PC-3 (cell line): ENCODE measurements around the gene KCNK13. TPM values are rescaled to one million over a fixed set of nuclear protein-coding genes. Genes with fewer than 3 reads are reported as not detected.
"Not testable (repeated sequence)": the region's sequence is repeated elsewhere in the genome, so short reads cannot be mapped to it uniquely, and the experiment has no call there.

Source experiments
- ATAC-seq: fragments of 200-7000 bp; cut with Tn5 transposase; 2 replicates; pipeline ENCODE4 v1.9.1; 2020; ENCODE audit warnings: mild to moderate bottlenecking, moderate library complexity
- BruUV-seq: library from RNA; stranded (reverse); fragments of 400-500 nt; replicated peaks from 2 replicates; lab custom pipeline; 2021; lab: Mats Ljungman, UMichigan
- CTCF ChIA-PET: fragments of 300-600 bp; sonication (Branson Sonifier 250); formaldehyde crosslinking; loops from one replicate; lab custom pipeline; 2022; ENCODE audit warnings: antibody characterized with exemption; lab: Charles Lee
- POLR2A ChIA-PET: fragments of 300-600 bp; sonication (Branson Sonifier 250); formaldehyde crosslinking; loops from one replicate; lab custom pipeline; 2022; ENCODE audit warnings: antibody characterized with exemption; ENCODE audit not compliant: unreplicated experiment; lab: Charles Lee
- DNase-seq: peaks from one replicate; pipeline ENCODE4 v3.0.0-alpha.2; 2015
- H2AFZ ChIP-seq: fragments of 300-600 bp; sonication (generic); 2 replicates; pipeline ENCODE4 v1.6.0; 2016; ENCODE audit warnings: antibody characterized with exemption, low read length
- H3F3A ChIP-seq: fragments of 300-600 bp; sonication (generic); one replicate; pipeline ENCODE4 v1.6.0; 2017; ENCODE audit warnings: antibody characterized with exemption, low read length, control low read depth, mild to moderate bottlenecking; ENCODE audit not compliant: unreplicated experiment
- H3K27ac ChIP-seq: fragments of 300-600 bp; sonication (generic); 2 replicates; pipeline ENCODE4 v1.5.1; 2016; ENCODE audit warnings: mild to moderate bottlenecking, low read length
- H3K27me3 ChIP-seq: fragments of 300-600 bp; sonication (generic); 2 replicates; pipeline ENCODE4 v1.6.1; 2016; ENCODE audit warnings: low read length, mixed read lengths
- H3K36me3 ChIP-seq: fragments of 300-600 bp; sonication (generic); 2 replicates; pipeline ENCODE4 v1.6.1; 2016; ENCODE audit warnings: low read depth, mixed run types, low read length, mixed read lengths
- H3K4me1 ChIP-seq: fragments of 300-600 bp; sonication (generic); 2 replicates; pipeline ENCODE4 v1.5.1; 2016; ENCODE audit warnings: low read length; ENCODE audit not compliant: insufficient read depth
- H3K4me2 ChIP-seq: fragments of 300-600 bp; sonication (generic); 2 replicates; pipeline ENCODE4 v1.6.0; 2016; ENCODE audit warnings: low read length
- H3K4me3 ChIP-seq: fragments of 300-600 bp; sonication (generic); 2 replicates; pipeline ENCODE4 v1.5.1; 2016; ENCODE audit warnings: mild to moderate bottlenecking, low read length, mixed read lengths
- H3K79me2 ChIP-seq: fragments of 300-600 bp; sonication (generic); 2 replicates; pipeline ENCODE4 v1.6.1; 2017; ENCODE audit warnings: low read length, mixed read lengths
- H3K9ac ChIP-seq: fragments of 300-600 bp; sonication (generic); 2 replicates; pipeline ENCODE4 v1.6.0; 2016; ENCODE audit warnings: mild to moderate bottlenecking, low read length
- H3K9me2 ChIP-seq: fragments of 300-600 bp; sonication (generic); replicated peaks from 2 replicates; pipeline ENCODE4 v1.6.1; 2016; ENCODE audit warnings: mixed run types, low read length, mixed read lengths
- H3K9me3 ChIP-seq: fragments of 300-600 bp; sonication (generic); 2 replicates; pipeline ENCODE4 v1.6.1; 2016; ENCODE audit warnings: low read length, mixed read lengths
- H4K20me1 ChIP-seq: fragments of 300-600 bp; sonication (generic); 2 replicates; pipeline ENCODE4 v1.6.1; 2016; ENCODE audit warnings: low read length, mixed read lengths
- EZH2 ChIP-seq: fragments of 300-600 bp; sonication (generic); IDR thresholded peaks from one replicate; pipeline ENCODE4 v1.6.1; 2017; ENCODE audit warnings: antibody characterized with exemption, mild to moderate bottlenecking, low read length; ENCODE audit not compliant: unreplicated experiment
- EZH2phosphoT487 ChIP-seq: fragments of 300-600 bp; sonication (generic); IDR thresholded peaks from 2 replicates; pipeline ENCODE4 v1.6.1; 2018; ENCODE audit warnings: mild to moderate bottlenecking, antibody characterized with exemption, low read length, borderline replicate concordance
- intact Hi-C: fragments of 100-400 bp; cut with micrococcal nuclease; formaldehyde crosslinking; loops from 2 replicates; pipeline ENCODE4 v1.9.0; 2023
- total RNA-seq: library from RNA; depleted of rRNA; stranded (reverse); fragments of >200 nt; gene quantifications from 2 replicates; pipeline ENCODE4 v1.2.3, GENCODE V29; 2014
- TF ChIP-seq, protein P1 (sequence below): fragments of 300-600 bp; sonication (generic); conservative IDR thresholded peaks from 2 replicates; pipeline ENCODE4 v1.5.1; 2017; ENCODE audit warnings: antibody characterized with exemption, low read depth, mild to moderate bottlenecking, low read length

KCNK13 gene
- total RNA-seq, 1 experiment from 2014 or later = 0.58 TPM

DNA sequence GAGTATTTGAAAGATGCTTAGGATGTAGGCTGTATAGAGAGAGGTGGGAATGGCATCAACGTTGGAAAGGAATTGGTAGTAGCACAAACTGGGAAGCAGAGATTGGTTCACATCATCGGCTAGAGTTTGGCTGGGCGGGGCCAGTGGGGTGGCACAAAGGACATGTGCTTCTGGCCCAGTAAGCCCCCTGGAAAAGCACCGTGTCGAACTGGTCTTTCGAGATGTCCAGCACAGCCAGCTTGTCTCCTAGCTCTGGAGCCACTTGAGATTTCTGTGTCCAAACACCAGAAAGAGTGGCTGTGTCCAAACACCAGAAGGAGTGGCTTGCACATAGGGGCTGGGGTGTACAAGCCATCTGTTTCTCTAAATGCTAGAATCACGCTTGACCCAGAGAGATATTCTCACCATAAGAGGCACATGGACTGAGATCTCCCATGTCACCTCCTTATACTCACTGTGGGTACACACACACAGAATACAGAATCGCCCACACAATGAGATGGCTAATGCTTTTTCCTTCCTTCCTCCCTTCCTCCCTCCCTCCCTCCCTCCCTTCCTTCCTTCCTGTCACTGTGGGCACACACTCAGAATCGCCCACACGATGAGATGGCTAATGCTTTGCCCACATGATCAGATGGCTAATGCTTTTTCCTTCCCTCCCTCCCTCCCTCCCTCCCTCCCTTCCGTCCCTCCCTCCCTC lies 41.8 kb upstream of the KCNK13 start:
- no peaks in the 10 kb centered on the region for H3K9me3 ChIP-seq
- no peak overlapping the region for H3K4me2 ChIP-seq
- no peaks in the 10 kb centered on the region for H3K27me3 ChIP-seq
- no peak overlapping the region for H2AFZ ChIP-seq
- no peaks in the 10 kb centered on the region for H3K79me2 ChIP-seq
- no peak overlapping the region for H3K9ac ChIP-seq
- H3K27ac ChIP-seq = no peak overlapping the region
- H3K4me3 ChIP-seq = no peak overlapping the region
- POLR2A ChIA-PET = no interaction called here
- H3K4me1 ChIP-seq = peaks cover 21% of the 10 kb centered on the region
- no peaks in the 10 kb centered on the region for H4K20me1 ChIP-seq
- no TSS peak for BruUV-seq
- H3K36me3 ChIP-seq = peaks cover 33% of the 10 kb centered on the region; the same call in 1 of the 2 replicates
- no peaks in the 10 kb centered on the region for H3F3A ChIP-seq
- H3K9me2 ChIP-seq = no peaks in the 10 kb centered on the region
- CTCF ChIA-PET = no interaction called here
- TF ChIP-seq EZH2 (no peak), EZH2phosphoT487 (no peak)
- TF ChIP-seq, protein P1, sequence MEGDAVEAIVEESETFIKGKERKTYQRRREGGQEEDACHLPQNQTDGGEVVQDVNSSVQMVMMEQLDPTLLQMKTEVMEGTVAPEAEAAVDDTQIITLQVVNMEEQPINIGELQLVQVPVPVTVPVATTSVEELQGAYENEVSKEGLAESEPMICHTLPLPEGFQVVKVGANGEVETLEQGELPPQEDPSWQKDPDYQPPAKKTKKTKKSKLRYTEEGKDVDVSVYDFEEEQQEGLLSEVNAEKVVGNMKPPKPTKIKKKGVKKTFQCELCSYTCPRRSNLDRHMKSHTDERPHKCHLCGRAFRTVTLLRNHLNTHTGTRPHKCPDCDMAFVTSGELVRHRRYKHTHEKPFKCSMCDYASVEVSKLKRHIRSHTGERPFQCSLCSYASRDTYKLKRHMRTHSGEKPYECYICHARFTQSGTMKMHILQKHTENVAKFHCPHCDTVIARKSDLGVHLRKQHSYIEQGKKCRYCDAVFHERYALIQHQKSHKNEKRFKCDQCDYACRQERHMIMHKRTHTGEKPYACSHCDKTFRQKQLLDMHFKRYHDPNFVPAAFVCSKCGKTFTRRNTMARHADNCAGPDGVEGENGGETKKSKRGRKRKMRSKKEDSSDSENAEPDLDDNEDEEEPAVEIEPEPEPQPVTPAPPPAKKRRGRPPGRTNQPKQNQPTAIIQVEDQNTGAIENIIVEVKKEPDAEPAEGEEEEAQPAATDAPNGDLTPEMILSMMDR = no peak
- ATAC-seq (no peak), DNase-seq (peak; percentile 10)
- intact Hi-C loops = no loop called here

DNA sequence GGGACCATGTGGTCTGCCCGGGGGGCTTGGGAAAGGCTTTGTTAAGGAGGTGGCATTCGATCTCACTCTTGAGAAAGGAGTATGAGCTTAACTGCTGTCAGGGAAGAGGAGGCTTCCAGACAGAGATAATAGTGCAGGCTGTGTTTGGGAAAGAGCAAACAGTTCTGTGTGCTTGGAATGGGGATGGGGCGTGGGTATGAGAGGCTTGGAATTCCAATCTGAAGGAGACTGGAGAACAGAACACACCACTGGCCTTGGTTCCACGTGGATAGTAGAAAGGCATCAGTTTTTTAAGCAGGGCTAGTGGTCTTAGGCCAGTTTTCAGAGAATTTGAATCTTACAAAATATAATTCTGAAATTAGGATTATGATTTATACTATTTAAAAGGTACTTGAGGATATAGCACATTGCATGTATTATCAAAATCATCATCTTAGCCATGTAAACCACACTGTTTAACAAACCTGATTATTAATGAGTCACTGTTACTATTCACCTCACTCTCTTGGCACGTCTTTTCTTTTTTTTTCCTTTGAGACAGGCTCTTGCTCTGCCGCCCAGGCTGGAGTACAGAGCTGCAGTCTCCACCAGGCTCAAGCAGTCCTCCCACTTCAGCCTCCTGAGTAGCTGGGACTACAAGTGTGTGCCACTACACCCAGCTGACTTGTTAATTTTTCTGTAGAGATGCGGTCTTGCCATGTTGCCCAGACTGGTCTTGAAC lies 38.5 kb upstream of the KCNK13 start:
- H3K9ac ChIP-seq = no peak overlapping the region
- no peaks in the 10 kb centered on the region for H3K27me3 ChIP-seq
- ChIA-PET CTCF (interaction anchor here (0.6 kb wide), 1 partner anchor 211 kb away, joined by 3 read pairs; no protein-coding TSS in a partner anchor), POLR2A (no interaction called here)
- ATAC-seq (peak; percentile 85), DNase-seq (peak; percentile 73)
- intact Hi-C loops = loop anchor here (2.0 kb wide), 1 partner anchor 29 kb away; no protein-coding TSS in a partner anchor
- H3K4me3 ChIP-seq = no peak overlapping the region
- H3K4me1 ChIP-seq = peaks cover 21% of the 10 kb centered on the region
- no peak overlapping the region for H2AFZ ChIP-seq
- TF ChIP-seq EZH2phosphoT487 (no peak), EZH2 (no peak)
- TF ChIP-seq, protein P1 = no peak
- H3K27ac ChIP-seq = peak overlapping the region; percentile 75
- no peaks in the 10 kb centered on the region for H4K20me1 ChIP-seq
- H3K9me3 ChIP-seq = no peaks in the 10 kb centered on the region
- no peaks in the 10 kb centered on the region for H3K9me2 ChIP-seq
- BruUV-seq = no TSS peak
- 0 out of 2 replicates have a peak overlapping the region, but pooled peaks have one; percentile 8 for H3K4me2 ChIP-seq
- H3K36me3 ChIP-seq = peaks cover 37% of the 10 kb centered on the region
- no peaks in the 10 kb centered on the region for H3F3A ChIP-seq
- no peaks in the 10 kb centered on the region for H3K79me2 ChIP-seq

DNA sequence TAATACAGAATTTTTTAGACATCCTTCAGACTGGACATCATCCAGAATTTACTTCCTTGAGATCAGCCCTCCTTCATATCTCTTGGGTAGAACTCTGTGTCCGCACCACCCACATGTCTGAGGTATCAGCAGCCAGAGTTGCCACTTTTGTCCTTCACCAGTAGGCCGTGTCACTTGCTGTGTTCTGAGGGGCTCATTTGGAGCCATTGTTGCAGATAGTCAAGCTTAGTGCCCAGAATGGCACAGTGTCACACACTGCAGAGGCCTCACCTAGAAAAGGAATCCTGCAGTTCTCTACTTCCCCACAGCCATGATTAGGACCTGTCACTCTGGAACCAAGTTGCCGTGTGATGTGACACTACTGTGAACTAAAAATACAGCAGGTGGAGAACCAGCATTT lies 36.9 kb upstream of the KCNK13 start:
- no peak overlapping the region for H3K9ac ChIP-seq
- no TSS peak for BruUV-seq
- H3K36me3 ChIP-seq = peaks cover 29% of the 10 kb centered on the region
- H4K20me1 ChIP-seq = no peaks in the 10 kb centered on the region
- CTCF ChIA-PET = no interaction called here
- peaks cover 21% of the 10 kb centered on the region for H3K4me1 ChIP-seq
- no peak overlapping the region for H2AFZ ChIP-seq
- H3K27me3 ChIP-seq = no peaks in the 10 kb centered on the region
- H3K9me3 ChIP-seq = no peaks in the 10 kb centered on the region
- H3K79me2 ChIP-seq = no peaks in the 10 kb centered on the region
- ATAC-seq = no peak
- H3K4me2 ChIP-seq = no peak overlapping the region
- no peak overlapping the region for H3K4me3 ChIP-seq
- intact Hi-C loops = no loop called here
- TF ChIP-seq EZH2phosphoT487 (no peak), EZH2 (no peak)
- TF ChIP-seq, protein P1 = no peak
- no peaks in the 10 kb centered on the region for H3F3A ChIP-seq
- H3K27ac ChIP-seq = no peak overlapping the region
- no peaks in the 10 kb centered on the region for H3K9me2 ChIP-seq
- POLR2A ChIA-PET = no interaction called here
- no peak for DNase-seq

DNA sequence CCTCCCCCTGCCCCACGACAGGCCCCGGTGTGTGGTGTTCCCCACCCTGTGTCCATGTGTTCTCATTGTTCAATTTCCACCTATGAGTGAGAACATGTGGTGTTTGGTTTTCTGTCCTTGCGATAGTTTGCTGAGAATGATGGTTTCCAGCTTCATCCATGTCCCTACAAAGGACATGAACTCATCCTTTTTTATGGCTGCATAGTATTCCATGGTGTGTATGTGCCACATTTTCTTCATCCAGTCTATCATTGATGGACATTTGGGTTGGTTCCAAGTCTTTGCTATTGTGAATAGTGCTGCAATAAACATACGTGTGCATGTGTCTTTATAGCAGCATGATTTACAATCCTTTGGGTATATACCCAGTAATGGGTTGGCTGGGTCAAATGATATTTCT lies 35.2 kb upstream of the KCNK13 start:
- H3K4me2 ChIP-seq, CTCF ChIA-PET, BruUV-seq, H3K9me3 ChIP-seq, ATAC-seq, H3K27me3 ChIP-seq, H3K4me3 ChIP-seq, DNase-seq, H3K27ac ChIP-seq, H3K79me2 ChIP-seq, H2AFZ ChIP-seq, H4K20me1 ChIP-seq, H3F3A ChIP-seq, intact Hi-C loops, H3K9me2 ChIP-seq, POLR2A ChIA-PET, H3K9ac ChIP-seq: not testable (repeated sequence)
- peaks cover 22% of the 10 kb centered on the region for H3K36me3 ChIP-seq
- H3K4me1 ChIP-seq = peaks cover 21% of the 10 kb centered on the region
